K562 (cell line): ENCODE results near the gene PIK3CG. TPM values are rescaled to one million over a fixed set of nuclear protein-coding genes. Genes with fewer than 3 reads are reported as not detected.

Source experiments
- ATAC-seq: fragments of 200-7000 bp; cut with Tn5 transposase; 3 replicates; pipeline ENCODE4 v1.9.1; 2020; ENCODE audit warnings: moderate library complexity
- BruUV-seq: library from RNA; stranded (reverse); fragments of 400-500 nt; replicated peaks from 2 replicates; lab custom pipeline; 2021; lab: Mats Ljungman, UMichigan
- CTCF ChIA-PET: fragments of 300-600 bp; formaldehyde crosslinking; extraction: SDS; loops from one replicate; lab custom pipeline; 2021; ENCODE audit warnings: low intra/inter-chr PET ratio; lab: Yijun Ruan, JAX
- POLR2A ChIA-PET: fragments of 300-600, 350-650 bp; sonication (Branson Sonifier 250); formaldehyde crosslinking; extraction: SDS; loops from one replicate; lab custom pipeline; 2021; ENCODE audit warnings: antibody characterized with exemption, inconsistent platforms; lab: Yijun Ruan, JAX
- DNase-seq, 4 experiments: peaks; one replicate each; pipeline versions ENCODE4 v3.0.0 to v3.0.0-alpha.2; 2011 to 2018; ENCODE audit warnings: low spot score in 3 of 4, mixed read lengths in 3 of 4; ENCODE audit errors: extremely low read depth in 1 of 4
- FAIRE-seq: peaks from 2 replicates; lab custom pipeline; 2011; peaks lifted over from hg19 to GRCh38; lab: Jason Lieb, UNC
- H2AFZ ChIP-seq: 2 replicates; pipeline ENCODE4 v1.6.0; 2011; ENCODE audit warnings: low read depth, low read length, control low read depth, inconsistent platforms
- H3K27ac ChIP-seq: fragments of 200-600 bp; 3 replicates; pipeline ENCODE4 v1.8.0; 2011; ENCODE audit warnings: low read depth, mild to moderate bottlenecking, control low read depth, inconsistent platforms, low read length, moderate library complexity, mixed read lengths; ENCODE audit errors: extremely low read depth
- H3K27me3 ChIP-seq, 2 experiments: fragments of 300-600 bp in 1 of 2; 2 replicates in 1 of 2; 3 replicates in 1 of 2; pipeline versions ENCODE4 v1.6.0 to v1.8.0; 2011; ENCODE audit warnings: inconsistent platforms in 2 of 2, low read length in 2 of 2, mild to moderate bottlenecking in 1 of 2, mixed read lengths in 1 of 2, moderate library complexity in 1 of 2; ENCODE audit not compliant: control insufficient read depth in 2 of 2, insufficient read depth in 2 of 2
- H3K36me3 ChIP-seq: fragments of 300-600 bp; 3 replicates; pipeline ENCODE4 v1.8.0; 2011; ENCODE audit warnings: mild to moderate bottlenecking, low read length, inconsistent platforms; ENCODE audit not compliant: control insufficient read depth, insufficient read depth
- H3K4me1 ChIP-seq, 2 experiments: fragments of 200-600 bp in 1 of 2; replicated peaks in 1 of 2; 2 replicates in 1 of 2; 3 replicates in 1 of 2; pipeline versions ENCODE4 v1.5.1 to v1.8.0; 2011; ENCODE audit warnings: inconsistent platforms in 2 of 2, low read length in 2 of 2, mild to moderate bottlenecking in 1 of 2, mixed read lengths in 1 of 2, moderate library complexity in 1 of 2; ENCODE audit not compliant: control insufficient read depth in 2 of 2, insufficient read depth in 2 of 2
- H3K4me2 ChIP-seq: 2 replicates; pipeline ENCODE4 v1.6.1; 2011; ENCODE audit warnings: low read length, control low read depth, inconsistent platforms, mixed read lengths; ENCODE audit not compliant: insufficient read depth
- H3K4me3 ChIP-seq: fragments of 200-600 bp; sonication (generic), shearing (Covaris generic); 2 replicates; pipeline ENCODE4 v1.5.1; 2016; ENCODE audit warnings: control low read depth, inconsistent platforms
- H3K79me2 ChIP-seq: fragments of 200-600 bp; 3 replicates; pipeline ENCODE4 v1.8.0; 2011; ENCODE audit warnings: low read length, inconsistent platforms; ENCODE audit not compliant: control insufficient read depth, insufficient read depth
- H3K9ac ChIP-seq, 2 experiments: 2 replicates each; pipeline versions ENCODE4 v1.6.0 to v1.6.1; 2011; ENCODE audit warnings: low read depth in 2 of 2, low read length in 2 of 2, control low read depth in 1 of 2, inconsistent platforms in 1 of 2, mild to moderate bottlenecking in 1 of 2, mixed read lengths in 1 of 2; ENCODE audit not compliant: insufficient read depth in 1 of 2
- H3K9me1 ChIP-seq: one replicate; pipeline ENCODE4 v1.6.0; 2011; ENCODE audit warnings: inconsistent platforms, mild to moderate bottlenecking, low read length, moderate library complexity; ENCODE audit not compliant: control insufficient read depth, insufficient read depth
- H3K9me3 ChIP-seq: replicated peaks from 2 replicates; pipeline ENCODE4 v1.5.1; 2011; ENCODE audit warnings: low read depth, low read length, inconsistent platforms; ENCODE audit not compliant: control insufficient read depth, insufficient read depth
- H4K20me1 ChIP-seq: replicated peaks from 2 replicates; pipeline ENCODE4 v1.6.1; 2011; ENCODE audit warnings: low read length, inconsistent platforms, mixed read lengths; ENCODE audit not compliant: control insufficient read depth, insufficient read depth
- CHAMP1 ChIP-seq: fragments of 450-650 bp; IDR thresholded peaks from 2 replicates; pipeline ENCODE4 v1.6.1; 2016; ENCODE audit warnings: mild to moderate bottlenecking
- FOXK2 ChIP-seq, 2 experiments: fragments of 450-650 bp; IDR thresholded peaks in 1 of 2; conservative IDR thresholded peaks in 1 of 2; 2 replicates each; pipeline ENCODE4 v1.6.1; 2016; ENCODE audit warnings: low read depth in 2 of 2, mild to moderate bottlenecking in 1 of 2
- GATAD2A ChIP-seq: fragments of 450-650 bp; IDR thresholded peaks from 2 replicates; pipeline ENCODE4 v1.6.1; 2017
- MAX ChIP-seq: sonication (generic); formaldehyde crosslinking; IDR thresholded peaks from 2 replicates; pipeline ENCODE4 v1.9.0; 2022; ENCODE audit warnings: mild to moderate bottlenecking, missing genetic modification reagents
- THAP7 ChIP-seq: fragments of 250-450 bp; sonication (Bioruptor Pico); IDR thresholded peaks from 2 replicates; pipeline ENCODE4 v1.5.0; 2021
- ZBTB33 ChIP-seq: sonication (generic); formaldehyde crosslinking; IDR thresholded peaks from 2 replicates; pipeline ENCODE4 v1.8.1; 2023; ENCODE audit warnings: mild to moderate bottlenecking, missing genetic modification reagents
- ZBTB8A ChIP-seq: fragments of 450-650 bp; IDR thresholded peaks from 2 replicates; pipeline ENCODE4 v1.6.1; 2018; ENCODE audit warnings: mild to moderate bottlenecking, moderate library complexity; ENCODE audit not compliant: partially characterized antibody
- ZNF184 ChIP-seq: sonication (generic); formaldehyde crosslinking; IDR thresholded peaks from 2 replicates; pipeline ENCODE4 v1.5.0; 2020; ENCODE audit warnings: missing genetic modification reagents
- WGBS: fragments of 100-300 bp; shearing (Covaris generic); methylation state at CpG from one replicate; pipeline ENCODE4 v1.1.6; 2016; ENCODE audit warnings: low coverage, mixed read lengths; ENCODE audit not compliant: insufficient coverage; ENCODE audit errors: missing lambda C conversion rate; 5-methylcytosine and 5-hydroxymethylcytosine counted together
- in situ Hi-C: fragments of 300-500 bp; cut with MboI; formaldehyde crosslinking; loops from 4 replicates; pipeline ENCODE4 v1.15.0; 2018; ENCODE audit warnings: inconsistent platforms, mixed read lengths
- intact Hi-C: fragments of 100-400 bp; cut with micrococcal nuclease; formaldehyde crosslinking; loops from 2 replicates; pipeline ENCODE4 v1.14.2; 2022
- polyA plus RNA-seq, 8 experiments: library from polyadenylated mRNA; depleted of rRNA in 4 of 8; stranded (reverse) in 5 of 8; unstranded in 3 of 8; fragments of >200 nt; fragmentation: Nextera tagmentation in 2 of 8; fragmentation: Illumina TruSeq in 1 of 8; extraction: Ambion mirVana in 2 of 8; extraction: Trizol in 1 of 8; gene quantifications; 2 replicates each; pipeline versions ENCODE4 v1.2.1 to v1.2.3, GENCODE V29; 2011 to 2014; ENCODE audit warnings: inconsistent platforms in 1 of 8, missing spikeins in 1 of 8
- total RNA-seq, 7 experiments: library from RNA; depleted of rRNA in 6 of 7; stranded (reverse); fragments of >200 nt in 6 of 7; fragmentation: Illumina TruSeq in 2 of 7; extraction: Trizol in 2 of 7; gene quantifications; 2 replicates each; pipeline versions ENCODE4 v1.2.1 to v1.2.3, GENCODE V29; 2011 to 2021; ENCODE audit warnings: low replicate concordance in 1 of 7

PIK3CG gene
- total and polyA plus RNA-seq, 9 of the 15 experiments (the other 6 are each of a cell fraction or from before 2014, with no cell fraction given), result 5.3 to 42.5 (median 29.0) TPM

GRCh38 chr7:106866298-106867281 is 1.5 kb downstream of the PIK3CG start (continued):
- TF ChIP-seq GATAD2A (0 out of 2 replicates have a peak, but pooled peaks have one; percentile 14), FOXK2 (conservative IDR thresholded peaks at IDR 0.05 in 1 of 2, IDR thresholded peaks at IDR 0.05 in 1 of 2; ENCODE audit: low read depth in 2 of 2) (peak; percentile 77 to 88), MAX (CRISPR knock-in tag) (no peak)

GRCh38 chr7:106867641-106868351 is 2.7 kb downstream of the PIK3CG start:
- H4K20me1 ChIP-seq, result no peaks in the 10 kb centered on the region
- no peak overlapping the region for H3K4me3 ChIP-seq
- no peak overlapping the region for H3K4me2 ChIP-seq
- BruUV-seq, result no TSS peak
- POLR2A ChIA-PET, result interaction anchor here (1.0 to 3.0 kb wide), 2 partner anchors 8 to 19 kb away, joined by 3 to 21 read pairs; no protein-coding TSS in a partner anchor
- ATAC-seq (no peak), DNase-seq (no peak), FAIRE-seq (no peak)
- no peak overlapping the region for H2AFZ ChIP-seq
- intact Hi-C loops, result loop anchor here (5.0 to 10.0 kb wide), 2 partner anchors 177 to 300 kb away; partner anchors contain the start of genes HBP1 and PRKAR2B
- peaks cover 50% of the 10 kb centered on the region for H3K79me2 ChIP-seq
- H3K27ac ChIP-seq, result no peak overlapping the region
- in situ Hi-C loops, result no loop called here
- H3K27me3 ChIP-seq, result no peaks in the 10 kb centered on the region
- CTCF ChIA-PET, result no interaction called here
- WGBS, result 98% methylated on average over 54 of the region's 54 CpGs
- peaks cover 13 to 57% of the 10 kb centered on the region in 2 experiments for H3K4me1 ChIP-seq
- H3K9me3 ChIP-seq, result peaks cover 6% of the 10 kb centered on the region; the same call in 1 of the 2 replicates
- H3K36me3 ChIP-seq, result peaks cover 40% of the 10 kb centered on the region; the same call in 2 of the 3 replicates
- H3K9me1 ChIP-seq, result no peaks in the 10 kb centered on the region
- H3K9ac ChIP-seq, result no peak overlapping the region
- TF ChIP-seq ZBTB8A, result no peak
- TF ChIP-seq CHAMP1, result peak; percentile 55; the same call in 1 of the 2 replicates
- no peak for TF ChIP-seq THAP7 (CRISPR knock-in tag)
- peak; percentile 63 for TF ChIP-seq ZBTB33 (CRISPR knock-in tag)
- no peak for TF ChIP-seq ZNF184 (CRISPR knock-in tag)
